SH-SY5Y (cell line): ENCODE measurements around the gene TMEM119.

ENCODE experiments used
- GATA2 ChIP-seq: IDR thresholded peaks from 2 replicates; pipeline ENCODE4 v1.6.1; 2011; ENCODE audit warnings: mild to moderate bottlenecking, low read depth, low read length
- GATA3 ChIP-seq: IDR thresholded peaks from 2 replicates; pipeline ENCODE4 v1.6.1; 2011; ENCODE audit warnings: low read depth, mild to moderate bottlenecking, low read length, moderate library complexity

TMEM119 gene

DNA sequence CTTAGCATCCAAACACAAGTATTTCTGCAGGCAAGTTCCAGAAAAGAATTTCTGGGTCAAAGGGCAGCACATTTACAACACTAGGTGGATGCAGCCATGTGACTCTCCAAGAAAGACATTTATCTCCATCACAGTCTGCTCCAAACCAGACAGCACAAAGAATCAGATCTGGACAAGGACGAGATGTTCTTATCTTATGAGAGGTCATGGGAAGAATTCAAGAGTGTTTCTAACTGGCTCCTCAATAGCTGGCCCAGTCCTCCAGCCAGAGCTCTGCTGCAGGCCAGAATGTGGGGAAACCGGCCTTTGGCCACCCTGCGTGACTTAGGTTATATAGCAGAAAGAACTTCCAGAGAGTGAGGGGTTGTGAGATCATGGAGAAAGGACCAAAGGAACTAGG, 17.4 kb downstream of the TMEM119 start:
- TF ChIP-seq GATA2, result no peak
- no peak for TF ChIP-seq GATA3

DNA sequence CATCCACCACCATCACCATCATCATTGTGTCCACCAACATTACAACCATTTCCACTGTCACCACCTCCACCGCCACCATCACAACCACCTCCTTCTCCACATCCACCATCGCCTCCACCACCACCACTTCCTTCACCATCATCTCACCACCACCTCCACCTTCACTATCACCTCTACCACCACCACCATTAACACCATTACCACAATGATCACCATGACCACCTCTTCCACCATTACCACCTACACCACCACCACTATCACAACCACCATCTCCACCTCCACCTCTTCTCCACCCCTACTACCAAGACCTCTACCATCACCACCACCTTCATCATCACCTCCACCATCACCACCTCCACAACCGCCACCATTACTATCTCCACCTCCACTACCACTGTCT, 19.1 kb downstream of the TMEM119 start:
- TF ChIP-seq GATA3 (no peak), GATA2 (no peak)

DNA sequence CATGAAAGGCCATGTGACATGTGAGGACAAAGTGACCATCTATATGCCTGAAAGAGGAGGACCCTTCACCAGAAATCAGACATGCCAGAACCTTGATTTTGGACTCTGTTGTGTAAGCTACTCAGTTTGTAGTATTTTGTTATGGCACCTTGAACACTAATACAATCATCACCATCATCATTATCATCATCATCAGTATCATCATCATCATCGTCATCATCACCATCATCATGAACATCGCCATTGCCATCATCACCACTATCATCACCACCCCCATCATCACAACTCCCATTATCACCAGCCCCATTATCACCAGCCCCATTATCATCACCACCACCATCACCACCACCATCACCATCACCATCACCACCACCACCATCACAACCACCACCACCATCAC, 19.6 kb downstream of the TMEM119 start:
- TF ChIP-seq GATA2 (no peak), GATA3 (no peak)

GRCh38 chr12:108577458-108577857, 20.4 kb downstream of the TMEM119 start:
- no peak for TF ChIP-seq GATA2
- no peak for TF ChIP-seq GATA3

- TF ChIP-seq GATA3 (no peak), GATA2 (no peak)
Observed at GRCh38 chr12:108576660-108577234, 21.1 kb downstream of the TMEM119 start.

GRCh38 chr12:108575199-108575912, 22.5 kb downstream of the TMEM119 start:
- TF ChIP-seq GATA3 (no peak), GATA2 (no peak)

- no peak for TF ChIP-seq GATA2
- no peak for TF ChIP-seq GATA3
Observed at GRCh38 chr12:108573317-108573716, 24.6 kb downstream of the TMEM119 start.

- no peak for TF ChIP-seq GATA2
- TF ChIP-seq GATA3, result no peak
Observed at GRCh38 chr12:108572166-108572790, 25.6 kb downstream of the TMEM119 start.

DNA sequence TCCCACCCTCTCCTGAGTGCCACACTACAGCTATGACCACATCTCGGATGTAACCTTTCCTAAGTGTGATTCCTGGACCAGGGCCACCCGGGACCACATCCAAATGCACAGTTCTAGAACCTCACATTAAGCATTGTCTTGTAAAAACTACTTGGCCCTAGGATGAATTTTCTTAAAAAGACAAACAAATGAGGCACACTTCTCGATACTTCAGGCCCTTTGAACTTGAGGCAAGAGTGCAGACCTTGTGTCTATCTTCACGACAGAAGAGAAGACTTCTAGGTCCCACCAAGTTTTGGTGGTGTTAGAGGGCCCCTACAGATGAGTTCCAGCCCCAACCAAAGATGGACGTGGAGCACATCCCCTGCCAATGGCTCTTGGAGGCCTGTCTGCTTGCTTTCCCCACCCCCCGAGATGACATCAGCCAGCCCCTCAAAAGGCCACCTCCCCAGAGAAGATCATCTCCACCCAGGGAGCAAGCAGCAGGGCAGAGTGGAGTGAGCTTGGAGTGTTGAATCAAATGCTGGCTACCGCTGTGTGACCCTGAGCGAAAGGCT, 26.2 kb downstream of the TMEM119 start:
- TF ChIP-seq GATA3 (no peak), GATA2 (no peak)

GRCh38 chr12:108570743-108571608, 26.9 kb downstream of the TMEM119 start:
- no peak for TF ChIP-seq GATA3
- no peak for TF ChIP-seq GATA2

DNA sequence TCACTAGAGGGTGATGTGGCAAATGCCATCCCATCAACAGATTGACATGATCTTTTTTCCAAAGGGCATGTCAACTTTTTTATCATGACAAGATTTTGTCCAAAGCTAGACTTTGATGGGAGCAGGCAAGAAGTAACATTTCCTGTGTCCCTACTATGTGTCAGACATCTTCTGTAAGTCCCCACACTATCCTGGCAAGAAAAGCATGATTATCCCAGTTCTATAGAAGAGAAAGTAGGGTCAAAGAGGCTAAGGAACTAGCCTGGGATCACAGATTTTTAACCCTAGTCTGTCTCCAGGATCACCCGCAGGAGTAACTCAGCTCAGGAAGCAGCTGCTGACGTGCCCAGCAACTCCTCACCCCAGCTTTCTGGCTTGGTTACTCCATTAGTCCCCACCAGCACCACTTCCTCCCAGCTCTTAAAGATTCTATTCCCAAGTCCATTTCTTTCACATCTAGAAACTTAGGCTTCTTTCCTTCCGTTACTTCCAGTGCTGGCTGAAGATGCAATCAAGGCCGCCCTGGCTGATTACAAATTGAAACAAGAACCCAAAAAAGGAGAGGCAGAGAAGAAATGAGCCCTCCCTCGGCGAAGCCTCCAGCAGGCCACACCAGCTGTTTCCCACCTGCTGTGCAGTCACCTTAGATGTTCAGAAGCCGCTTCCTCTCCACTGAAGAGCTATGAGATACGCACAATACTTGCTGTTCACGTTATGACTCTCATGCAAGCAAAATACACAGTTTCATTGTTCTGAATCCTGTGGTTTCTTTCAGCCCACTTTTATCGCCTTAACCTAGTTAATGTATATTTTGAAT, 29.3 kb downstream of the TMEM119 start:
- TF ChIP-seq GATA2 (no peak), GATA3 (no peak)

GRCh38 chr12:108567406-108568337, 30.2 kb downstream of the TMEM119 start:
- no peak for TF ChIP-seq GATA2
- no peak for TF ChIP-seq GATA3
